ENCODE results near the gene KCNJ1.

- TF ChIP-seq MXI1 (IDR thresholded peaks at IDR 0.05; ENCODE audit: low read depth, low read length) (no peak), HDAC6 (IDR thresholded peaks at IDR 0.05; ENCODE audit: unreplicated experiment) (no peak), POLR2A (IDR thresholded peaks at IDR 0.05; ENCODE audit: low read depth, low read length) (no peak), CTCF (IDR thresholded peaks at IDR 0.05 in 2 of 3, conservative IDR thresholded peaks at IDR 0.05 in 1 of 3; ENCODE audit: control insufficient read depth in 2 of 3, extremely low read depth in 1 of 3, insufficient read depth in 1 of 3, low read depth in 3 of 3, low read length in 3 of 3) (no peak), REST (IDR thresholded peaks at IDR 0.05; ENCODE audit: low read depth, low read length) (no peak), PKNOX1 (IDR thresholded peaks at IDR 0.05) (no peak), HSF1 (IDR thresholded peaks at IDR 0.05; ENCODE audit: low read depth, low read length) (no peak), MYC (IDR thresholded peaks at IDR 0.05; ENCODE audit: insufficient read depth, insufficient read length, insufficient replicate concordance, low read length, severe bottlenecking) (no peak), EP300 (IDR thresholded peaks at IDR 0.05; ENCODE audit: borderline replicate concordance in 1 of 2, control insufficient read depth in 1 of 2, low read depth in 2 of 2, low read length in 2 of 2) (no peak), TCF12 (IDR thresholded peaks at IDR 0.05; ENCODE audit: low read depth, low read length) (no peak), SIN3A (IDR thresholded peaks at IDR 0.05; ENCODE audit: low read depth, low read length) (no peak)
These were observed 6.3 kb downstream of the KCNJ1 start for GRCh38 chr11:128860571-128861361.

Data from GM12878 (cell line).